H9 (cell line): ENCODE data around the gene F7. TPM values are rescaled to one million over a fixed set of nuclear protein-coding genes. Genes with fewer than 3 reads are reported as not detected.

Source experiments
- DNase-seq: peaks from one replicate; pipeline ENCODE4 v3.0.0-alpha.2; 2017
- H2AFZ ChIP-seq: one replicate; pipeline ENCODE4 v1.6.1; 2013; ENCODE audit warnings: mild to moderate bottlenecking, low read length, control low read depth, moderate library complexity
- H2AK5ac ChIP-seq: 2 replicates; pipeline ENCODE4 v1.6.1; 2013; ENCODE audit warnings: low read length, control low read depth, mixed read lengths; ENCODE audit not compliant: insufficient read length
- H2BK120ac ChIP-seq: one replicate; pipeline ENCODE4 v1.6.1; 2013; ENCODE audit warnings: low read depth, mild to moderate bottlenecking, low read length, control low read depth, inconsistent platforms; ENCODE audit not compliant: poor library complexity, severe bottlenecking
- H2BK12ac ChIP-seq: 2 replicates; pipeline ENCODE4 v1.6.1; 2013; ENCODE audit warnings: low read length, control low read depth, mixed read lengths, low read depth; ENCODE audit not compliant: insufficient read length
- H2BK15ac ChIP-seq: 2 replicates; pipeline ENCODE4 v1.6.1; 2013; ENCODE audit warnings: low read depth, low read length, control low read depth
- H2BK20ac ChIP-seq: one replicate; pipeline ENCODE4 v1.6.1; 2013; ENCODE audit warnings: low read depth, mild to moderate bottlenecking, low read length, control low read depth, inconsistent platforms; ENCODE audit not compliant: poor library complexity, severe bottlenecking
- H2BK5ac ChIP-seq: 2 replicates; pipeline ENCODE4 v1.6.1; 2013; ENCODE audit warnings: low read length, control low read depth, mixed read lengths; ENCODE audit not compliant: insufficient read length
- H3K14ac ChIP-seq: 2 replicates; pipeline ENCODE4 v1.6.1; 2013; ENCODE audit warnings: low read length, control low read depth; ENCODE audit not compliant: insufficient read depth
- H3K18ac ChIP-seq: 2 replicates; pipeline ENCODE4 v1.6.1; 2013; ENCODE audit warnings: low read depth, mild to moderate bottlenecking, mixed read lengths, low read length, control low read depth; ENCODE audit not compliant: insufficient read length
- H3K23ac ChIP-seq: 2 replicates; pipeline ENCODE4 v1.6.1; 2013; ENCODE audit warnings: low read length, control low read depth, mixed read lengths, low read depth; ENCODE audit not compliant: insufficient read length
- H3K23me2 ChIP-seq: 2 replicates; pipeline ENCODE4 v1.6.1; 2013; ENCODE audit warnings: low read depth, mild to moderate bottlenecking, mixed read lengths, low read length, control low read depth; ENCODE audit not compliant: insufficient read length, poor library complexity, severe bottlenecking
- H3K27ac ChIP-seq: 2 replicates; pipeline ENCODE4 v1.5.1; 2013; ENCODE audit warnings: low read length, control low read depth, mixed read lengths, low read depth; ENCODE audit not compliant: insufficient read length
- H3K27me3 ChIP-seq: 2 replicates; pipeline ENCODE4 v1.6.1; 2013; ENCODE audit warnings: low read length, control low read depth, inconsistent platforms; ENCODE audit not compliant: insufficient read depth
- H3K4ac ChIP-seq: 2 replicates; pipeline ENCODE4 v1.6.1; 2013; ENCODE audit warnings: low read depth, mild to moderate bottlenecking, control low read depth, inconsistent platforms, low read length, moderate library complexity
- H3K4me1 ChIP-seq: 2 replicates; pipeline ENCODE4 v1.6.1; 2013; ENCODE audit warnings: low read length, control low read depth, inconsistent platforms; ENCODE audit not compliant: insufficient read depth
- H3K4me2 ChIP-seq: 2 replicates; pipeline ENCODE4 v1.6.1; 2013; ENCODE audit warnings: low read length, control low read depth, mixed read lengths; ENCODE audit not compliant: insufficient read length, insufficient read depth
- H3K56ac ChIP-seq: 2 replicates; pipeline ENCODE4 v1.6.1; 2013; ENCODE audit warnings: low read depth, mild to moderate bottlenecking, mixed read lengths, low read length, control low read depth; ENCODE audit not compliant: insufficient read length
- H3K79me1 ChIP-seq: 2 replicates; pipeline ENCODE4 v1.6.1; 2013; ENCODE audit warnings: low read depth, mild to moderate bottlenecking, moderate library complexity, low read length, control low read depth, inconsistent platforms; ENCODE audit not compliant: insufficient read depth, poor library complexity, severe bottlenecking
- H3K79me2 ChIP-seq: 2 replicates; pipeline ENCODE4 v1.6.1; 2013; ENCODE audit warnings: low read length, control low read depth, inconsistent platforms; ENCODE audit not compliant: insufficient read depth
- H3K9ac ChIP-seq: 2 replicates; pipeline ENCODE4 v1.6.1; 2013; ENCODE audit warnings: low read length, control low read depth, mixed read lengths; ENCODE audit not compliant: insufficient read length; ENCODE audit errors: extremely low read depth
- H3K9me3 ChIP-seq: one replicate; pipeline ENCODE4 v1.6.1; 2013; ENCODE audit warnings: low read depth, low read length, inconsistent platforms; ENCODE audit not compliant: control insufficient read depth
- H3T11ph ChIP-seq: one replicate; pipeline ENCODE4 v1.6.1; 2013; ENCODE audit warnings: mild to moderate bottlenecking, low read length, control low read depth, inconsistent platforms
- H4K20me1 ChIP-seq: one replicate; pipeline ENCODE4 v1.6.1; 2013; ENCODE audit not compliant: control insufficient read depth, insufficient read length, insufficient read depth
- H4K5ac ChIP-seq: 2 replicates; pipeline ENCODE4 v1.6.1; 2013; ENCODE audit warnings: low read depth, mild to moderate bottlenecking, mixed read lengths, low read length, control low read depth; ENCODE audit not compliant: insufficient read length
- H4K8ac ChIP-seq: replicated peaks from 2 replicates; pipeline ENCODE4 v1.6.1; 2013; ENCODE audit warnings: low read length, control low read depth, mixed read lengths, low read depth; ENCODE audit not compliant: insufficient read length
- H4K91ac ChIP-seq: 2 replicates; pipeline ENCODE4 v1.6.1; 2013; ENCODE audit warnings: low read depth, mild to moderate bottlenecking, moderate library complexity, mixed read lengths, low read length, control low read depth; ENCODE audit not compliant: insufficient read length
- H3K27ac Mint-ChIP-seq, 3 experiments: 2 replicates in 2 of 3; 3 replicates in 1 of 3; pipeline ENCODE4 v1.8.0; 2020 to 2021; ENCODE audit warnings: mixed read lengths in 3 of 3, mild to moderate bottlenecking in 1 of 3, moderate library complexity in 1 of 3
- H3K27me3 Mint-ChIP-seq: 2 replicates; pipeline ENCODE4 v1.8.0; 2021; ENCODE audit warnings: low read depth, mild to moderate bottlenecking, moderate library complexity, mixed read lengths
- H3K36me3 Mint-ChIP-seq, 3 experiments: 2 replicates in 2 of 3; 3 replicates in 1 of 3; pipeline ENCODE4 v1.8.0; 2020 to 2021; ENCODE audit warnings: low read depth in 3 of 3, mixed read lengths in 3 of 3; ENCODE audit not compliant: insufficient read depth in 1 of 3
- H3K4me1 Mint-ChIP-seq, 2 experiments: 2 replicates each; pipeline ENCODE4 v1.8.0; 2020; ENCODE audit warnings: mixed read lengths in 2 of 2
- H3K4me3 Mint-ChIP-seq, 2 experiments: 2 replicates in 1 of 2; 3 replicates in 1 of 2; pipeline ENCODE4 v1.8.0; 2020 to 2021; ENCODE audit warnings: mild to moderate bottlenecking in 2 of 2, mixed read lengths in 2 of 2, moderate library complexity in 1 of 2
- H3K9me3 Mint-ChIP-seq, 2 experiments: 2 replicates in 1 of 2; 3 replicates in 1 of 2; pipeline ENCODE4 v1.8.0; 2020; ENCODE audit warnings: mild to moderate bottlenecking in 2 of 2, mixed read lengths in 2 of 2, moderate library complexity in 1 of 2
- WGBS: extraction: QIAGEN DNeasy Blood & Tissue Kit; methylation state at CpG from one replicate; pipeline ENCODE4 v1.1.7; 2013; ENCODE audit warnings: missing lambda C conversion rate, low lambda C conversion rate, mixed read lengths; ENCODE audit not compliant: insufficient read length; ENCODE audit errors: extremely low coverage; 5-methylcytosine and 5-hydroxymethylcytosine counted together
- total RNA-seq: library from RNA; stranded (reverse); gene quantifications from 2 replicates; pipeline ENCODE4 v1.2.1, GENCODE V29; 2021
- TF ChIP-seq, protein P1 (sequence below): fragments of 200-600 bp; sonication (generic); conservative IDR thresholded peaks from 3 replicates; pipeline ENCODE4 v1.8.0; 2021; ENCODE audit warnings: antibody characterized with exemption, mild to moderate bottlenecking

Gene F7
- total RNA-seq, 1 experiment from 2014 or later = 0.81 TPM

DNA sequence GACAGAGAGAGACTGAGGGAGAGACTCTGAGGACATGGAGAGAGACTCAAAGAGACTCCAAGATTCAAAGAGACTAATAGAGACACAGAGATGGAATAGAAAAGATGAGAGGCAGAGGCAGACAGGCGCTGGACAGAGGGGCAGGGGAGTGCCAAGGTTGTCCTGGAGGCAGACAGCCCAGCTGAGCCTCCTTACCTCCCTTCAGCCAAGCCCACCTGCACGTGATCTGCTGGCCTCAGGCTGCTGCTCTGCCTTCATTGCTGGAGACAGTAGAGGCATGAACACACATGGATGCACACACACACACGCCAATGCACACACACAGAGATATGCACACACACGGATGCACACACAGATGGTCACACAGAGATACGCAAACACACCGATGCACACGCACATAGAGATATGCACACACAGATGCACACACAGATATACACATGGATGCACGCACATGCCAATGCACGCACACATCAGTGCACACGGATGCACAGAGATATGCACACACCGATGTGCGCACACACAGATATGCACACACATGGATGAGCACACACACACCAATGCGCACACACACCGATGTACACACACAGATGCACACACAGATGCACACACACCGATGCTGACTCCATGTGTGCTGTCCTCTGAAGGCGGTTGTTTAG, 13.7 kb downstream of the F7 start:
- no peaks in the 10 kb centered on the region for H3K36me3 Mint-ChIP-seq
- Histone ChIP-seq H3K4me1 (no peaks in the 10 kb centered on the region; the same call in 1 of the 2 replicates), H2BK12ac (no peak overlapping the region), H2BK15ac (no peak overlapping the region), H4K91ac (no peak overlapping the region), H2BK120ac (no peak overlapping the region), H3K27ac (no peak overlapping the region), H3K9ac (no peak overlapping the region), H4K20me1 (no peaks in the 10 kb centered on the region), H2AK5ac (no peak overlapping the region), H3K4me2 (no peak overlapping the region), H2BK5ac (no peak overlapping the region), H4K5ac (no peak overlapping the region), H3K4ac (no peak overlapping the region), H3K23ac (no peak overlapping the region), H4K8ac (no peak overlapping the region), H3K27me3 (no peaks in the 10 kb centered on the region), H3K14ac (no peak overlapping the region), H2AFZ (no peak overlapping the region), H3K9me3 (no peaks in the 10 kb centered on the region), H3K18ac (no peak overlapping the region), H2BK20ac (no peak overlapping the region), H3K79me1 (no peaks in the 10 kb centered on the region), H3K56ac (no peak overlapping the region), H3T11ph (no peak overlapping the region), H3K79me2 (no peaks in the 10 kb centered on the region), H3K23me2 (no peaks in the 10 kb centered on the region)
- H3K4me3 Mint-ChIP-seq = no peak overlapping the region
- TF ChIP-seq, protein P1, sequence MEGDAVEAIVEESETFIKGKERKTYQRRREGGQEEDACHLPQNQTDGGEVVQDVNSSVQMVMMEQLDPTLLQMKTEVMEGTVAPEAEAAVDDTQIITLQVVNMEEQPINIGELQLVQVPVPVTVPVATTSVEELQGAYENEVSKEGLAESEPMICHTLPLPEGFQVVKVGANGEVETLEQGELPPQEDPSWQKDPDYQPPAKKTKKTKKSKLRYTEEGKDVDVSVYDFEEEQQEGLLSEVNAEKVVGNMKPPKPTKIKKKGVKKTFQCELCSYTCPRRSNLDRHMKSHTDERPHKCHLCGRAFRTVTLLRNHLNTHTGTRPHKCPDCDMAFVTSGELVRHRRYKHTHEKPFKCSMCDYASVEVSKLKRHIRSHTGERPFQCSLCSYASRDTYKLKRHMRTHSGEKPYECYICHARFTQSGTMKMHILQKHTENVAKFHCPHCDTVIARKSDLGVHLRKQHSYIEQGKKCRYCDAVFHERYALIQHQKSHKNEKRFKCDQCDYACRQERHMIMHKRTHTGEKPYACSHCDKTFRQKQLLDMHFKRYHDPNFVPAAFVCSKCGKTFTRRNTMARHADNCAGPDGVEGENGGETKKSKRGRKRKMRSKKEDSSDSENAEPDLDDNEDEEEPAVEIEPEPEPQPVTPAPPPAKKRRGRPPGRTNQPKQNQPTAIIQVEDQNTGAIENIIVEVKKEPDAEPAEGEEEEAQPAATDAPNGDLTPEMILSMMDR = no peak
- no peak overlapping the region; a peak in 1 of 7 replicates for H3K27ac Mint-ChIP-seq
- WGBS = no CpG with 5 or more reads among the region's 16 CpGs
- peaks cover 28% of the 10 kb centered on the region for H3K27me3 Mint-ChIP-seq
- H3K9me3 Mint-ChIP-seq = 0 out of 5 replicates have a peak, but pooled peaks cover 0 to 2% of the 10 kb centered on the region in 2 experiments
- peaks cover 10 to 15% of the 10 kb centered on the region in 2 experiments for H3K4me1 Mint-ChIP-seq
- no peak for DNase-seq
